ENCODE results near the gene MAN1A1. TPM values are rescaled to one million over a fixed set of nuclear protein-coding genes. Genes with fewer than 3 reads are reported as not detected.

MAN1A1 gene
- total RNA-seq, 2 donors from 2014 or later, result 85.4 to 109 TPM

GRCh38 chr6:119161438-119161837, 188.1 kb downstream of the MAN1A1 start:
- DNase-seq, result no peak
- WGBS, 2 donors, result 77 to 78% methylated on average over 4 of the region's 4 CpGs
- no peak for ATAC-seq
- no peaks in the 10 kb centered on the region for H3K9me3 ChIP-seq
- TF ChIP-seq CTCF (IDR thresholded peaks at IDR 0.05), result no peak
- no peak for TF ChIP-seq POLR2A (IDR thresholded peaks at IDR 0.05)
- intact Hi-C loops (cut with DNase I), result no loop called here
- H3K4me1 ChIP-seq, result peaks cover 7% of the 10 kb centered on the region
- H3K36me3 ChIP-seq (replicated peaks in 1 of 2; ENCODE audit: insufficient read depth in 1 of 2, low read depth in 2 of 2), result no peaks in the 10 kb centered on the region
- H3K27me3 ChIP-seq, result no peaks in the 10 kb centered on the region
- peak overlapping the region in 2 of 4 donors; percentile 13 to 61 for H3K27ac ChIP-seq
- no peak overlapping the region for H3K4me3 ChIP-seq

GRCh38 chr6:119160911-119161310, 188.7 kb downstream of the MAN1A1 start:
- 81 to 91% methylated on average over 2 of the region's 2 CpGs for WGBS, 2 donors
- intact Hi-C loops (cut with DNase I), result no loop called here
- Histone ChIP-seq H3K4me3 (no peak overlapping the region), H3K27ac (no peak overlapping the region), H3K9me3 (no peaks in the 10 kb centered on the region), H3K36me3 (replicated peaks in 1 of 2; ENCODE audit: insufficient read depth in 1 of 2, low read depth in 2 of 2) (no peaks in the 10 kb centered on the region), H3K27me3 (no peaks in the 10 kb centered on the region), H3K4me1 (peaks cover 7% of the 10 kb centered on the region)
- TF ChIP-seq POLR2A (IDR thresholded peaks at IDR 0.05) (no peak), CTCF (IDR thresholded peaks at IDR 0.05) (no peak)
- DNase-seq (no peak), ATAC-seq (no peak)

GRCh38 chr6:119158057-119158848, 191.3 kb downstream of the MAN1A1 start:
- H3K36me3 ChIP-seq (replicated peaks in 1 of 2; ENCODE audit: insufficient read depth in 1 of 2, low read depth in 2 of 2), result no peaks in the 10 kb centered on the region
- intact Hi-C loops (cut with DNase I), result no loop called here
- TF ChIP-seq POLR2A (IDR thresholded peaks at IDR 0.05), result no peak
- no peak for TF ChIP-seq CTCF (IDR thresholded peaks at IDR 0.05)
- no peaks in the 10 kb centered on the region for H3K27me3 ChIP-seq
- DNase-seq (peak in 3 of 4 donors; percentile 40 to 75 (median 43)), ATAC-seq (peak; percentile 64)
- H3K9me3 ChIP-seq, result no peaks in the 10 kb centered on the region
- peaks cover 6% of the 10 kb centered on the region for H3K4me1 ChIP-seq
- no peak overlapping the region for H3K4me3 ChIP-seq
- 75 to 85% methylated on average over 9 of the region's 9 CpGs for WGBS, 2 donors
- H3K27ac ChIP-seq, result no peak overlapping the region

- WGBS, 2 donors, result 61 to 70% methylated on average over 3 of the region's 3 CpGs
- Histone ChIP-seq H3K36me3 (replicated peaks in 1 of 2; ENCODE audit: insufficient read depth in 1 of 2, low read depth in 2 of 2) (no peaks in the 10 kb centered on the region), H3K4me1 (no peaks in the 10 kb centered on the region), H3K27ac (no peak overlapping the region), H3K9me3 (no peaks in the 10 kb centered on the region), H3K4me3 (no peak overlapping the region), H3K27me3 (no peaks in the 10 kb centered on the region)
- ATAC-seq (no peak), DNase-seq (no peak)
- TF ChIP-seq POLR2A (IDR thresholded peaks at IDR 0.05) (no peak), CTCF (IDR thresholded peaks at IDR 0.05) (no peak)
- intact Hi-C loops (cut with DNase I), result no loop called here
These were observed 192.1 kb downstream of the MAN1A1 start for GRCh38 chr6:119157506-119157815.

Data from body of pancreas (tissue), 4 donors.